ENCODE results near the gene MED29. TPM values are rescaled to one million over a fixed set of nuclear protein-coding genes. Genes with fewer than 3 reads are reported as not detected.

MED29 gene
- total and polyA plus RNA-seq, 2 of the 13 experiments (the other 11 are each of a cell fraction or from before 2014, with no cell fraction given), result 14.0 to 19.7 TPM

DNA sequence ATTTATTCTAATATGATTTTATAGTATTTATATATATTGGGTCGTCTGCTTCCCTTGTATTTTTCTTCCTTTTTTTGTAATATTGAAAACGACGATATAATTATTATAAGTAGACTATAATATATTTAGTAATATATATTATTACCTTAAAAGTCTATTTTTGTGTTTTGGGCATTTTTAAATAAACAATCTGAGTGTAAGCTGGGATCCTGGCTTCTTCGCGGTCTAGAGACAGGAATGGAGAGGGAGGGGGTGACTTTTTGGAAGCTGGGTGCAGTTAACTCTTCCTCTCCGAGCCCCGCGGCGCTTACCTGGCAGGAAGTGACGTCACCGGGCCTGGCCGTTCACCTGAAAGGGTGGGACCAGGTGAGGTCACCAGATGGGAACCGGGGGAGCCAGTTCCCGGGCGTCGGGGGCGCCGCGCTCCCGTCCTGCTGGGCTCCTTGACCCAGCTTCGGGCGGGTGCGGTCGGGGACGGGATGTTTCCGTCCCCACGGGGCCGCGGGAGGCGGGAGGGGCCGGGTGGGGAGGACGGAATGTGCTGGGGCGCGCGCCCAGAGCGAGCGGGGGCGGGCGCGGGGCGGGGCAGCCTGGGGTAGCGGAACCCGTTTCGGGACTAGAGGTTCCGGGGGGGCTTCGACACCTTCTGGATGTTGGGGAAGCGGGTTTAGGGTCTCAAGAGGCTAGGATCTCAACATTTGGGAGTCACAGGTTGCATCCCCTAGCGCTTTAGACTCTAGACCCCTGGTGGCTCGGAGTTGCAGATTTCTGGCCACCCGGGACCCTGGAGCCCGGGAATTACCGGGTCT lies 18.2 kb downstream of the MED29 start (continued):
- TF ChIP-seq ATF7 (IDR thresholded peaks at IDR 0.05) (peak; percentile 97), ATF7 (CRISPR knock-in tag; IDR thresholded peaks at IDR 0.05) (peak; percentile 87), DRAP1 (CRISPR knock-in tag; IDR thresholded peaks at IDR 0.05) (peak; percentile 40; the same call in 1 of the 2 replicates), ELF1 (CRISPR knock-in tag; IDR thresholded peaks at IDR 0.05) (peak; percentile 23; the same call in 1 of the 2 replicates), ZNF816 (CRISPR knock-in tag; IDR thresholded peaks at IDR 0.05; ENCODE audit: borderline replicate concordance) (no peak), HMG20B (CRISPR knock-in tag; conservative IDR thresholded peaks at IDR 0.05) (no peak), IRF2 (CRISPR knock-in tag; IDR thresholded peaks at IDR 0.05) (no peak), ZNF121 (CRISPR knock-in tag; IDR thresholded peaks at IDR 0.05) (no peak), ZNF224 (CRISPR knock-in tag; IDR thresholded peaks at IDR 0.05) (no peak), KDM3A (CRISPR knock-in tag; IDR thresholded peaks at IDR 0.05; ENCODE audit: low read depth) (peak; percentile 26; the same call in 1 of the 2 replicates), ZNF747 (CRISPR knock-in tag; IDR thresholded peaks at IDR 0.05; ENCODE audit: borderline replicate concordance) (no peak), DBP (CRISPR knock-in tag; IDR thresholded peaks at IDR 0.05; ENCODE audit: not compliant biosample characterization) (peak; percentile 7), SP140L (CRISPR knock-in tag; IDR thresholded peaks at IDR 0.05; ENCODE audit: borderline replicate concordance) (no peak), SAP130 (CRISPR knock-in tag; IDR thresholded peaks at IDR 0.05; ENCODE audit: low read depth) (no peak), POLR2AphosphoS2 (IDR thresholded peaks at IDR 0.05; ENCODE audit: low read depth, low read length) (no peak; the same call in 1 of the 2 replicates), ZNF546 (CRISPR knock-in tag; conservative IDR thresholded peaks at IDR 0.05) (no peak)
- TF ChIP-seq, protein P1, sequence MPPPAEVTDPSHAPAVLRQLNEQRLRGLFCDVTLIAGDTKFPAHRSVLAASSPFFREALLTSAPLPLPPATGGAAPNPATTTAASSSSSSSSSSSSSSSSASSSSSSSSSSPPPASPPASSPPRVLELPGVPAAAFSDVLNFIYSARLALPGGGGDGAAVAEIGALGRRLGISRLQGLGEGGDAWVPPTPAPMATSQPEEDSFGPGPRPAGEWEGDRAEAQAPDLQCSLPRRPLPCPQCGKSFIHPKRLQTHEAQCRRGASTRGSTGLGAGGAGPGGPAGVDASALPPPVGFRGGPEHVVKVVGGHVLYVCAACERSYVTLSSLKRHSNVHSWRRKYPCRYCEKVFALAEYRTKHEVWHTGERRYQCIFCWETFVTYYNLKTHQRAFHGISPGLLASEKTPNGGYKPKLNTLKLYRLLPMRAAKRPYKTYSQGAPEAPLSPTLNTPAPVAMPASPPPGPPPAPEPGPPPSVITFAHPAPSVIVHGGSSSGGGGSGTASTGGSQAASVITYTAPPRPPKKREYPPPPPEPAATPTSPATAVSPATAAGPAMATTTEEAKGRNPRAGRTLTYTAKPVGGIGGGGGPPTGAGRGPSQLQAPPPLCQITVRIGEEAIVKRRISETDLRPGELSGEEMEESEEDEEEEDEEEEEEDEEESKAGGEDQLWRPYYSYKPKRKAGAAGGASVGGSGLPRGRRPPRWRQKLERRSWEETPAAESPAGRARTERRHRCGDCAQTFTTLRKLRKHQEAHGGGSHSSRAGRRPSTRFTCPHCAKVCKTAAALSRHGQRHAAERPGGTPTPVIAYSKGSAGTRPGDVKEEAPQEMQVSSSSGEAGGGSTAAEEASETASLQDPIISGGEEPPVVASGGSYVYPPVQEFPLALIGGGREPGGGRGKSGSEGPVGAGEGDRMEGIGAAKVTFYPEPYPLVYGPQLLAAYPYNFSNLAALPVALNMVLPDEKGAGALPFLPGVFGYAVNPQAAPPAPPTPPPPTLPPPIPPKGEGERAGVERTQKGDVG (CRISPR knock-in tag; IDR thresholded peaks at IDR 0.05; ENCODE audit: borderline replicate concordance), result no peak
- TF ChIP-seq, protein P2, sequence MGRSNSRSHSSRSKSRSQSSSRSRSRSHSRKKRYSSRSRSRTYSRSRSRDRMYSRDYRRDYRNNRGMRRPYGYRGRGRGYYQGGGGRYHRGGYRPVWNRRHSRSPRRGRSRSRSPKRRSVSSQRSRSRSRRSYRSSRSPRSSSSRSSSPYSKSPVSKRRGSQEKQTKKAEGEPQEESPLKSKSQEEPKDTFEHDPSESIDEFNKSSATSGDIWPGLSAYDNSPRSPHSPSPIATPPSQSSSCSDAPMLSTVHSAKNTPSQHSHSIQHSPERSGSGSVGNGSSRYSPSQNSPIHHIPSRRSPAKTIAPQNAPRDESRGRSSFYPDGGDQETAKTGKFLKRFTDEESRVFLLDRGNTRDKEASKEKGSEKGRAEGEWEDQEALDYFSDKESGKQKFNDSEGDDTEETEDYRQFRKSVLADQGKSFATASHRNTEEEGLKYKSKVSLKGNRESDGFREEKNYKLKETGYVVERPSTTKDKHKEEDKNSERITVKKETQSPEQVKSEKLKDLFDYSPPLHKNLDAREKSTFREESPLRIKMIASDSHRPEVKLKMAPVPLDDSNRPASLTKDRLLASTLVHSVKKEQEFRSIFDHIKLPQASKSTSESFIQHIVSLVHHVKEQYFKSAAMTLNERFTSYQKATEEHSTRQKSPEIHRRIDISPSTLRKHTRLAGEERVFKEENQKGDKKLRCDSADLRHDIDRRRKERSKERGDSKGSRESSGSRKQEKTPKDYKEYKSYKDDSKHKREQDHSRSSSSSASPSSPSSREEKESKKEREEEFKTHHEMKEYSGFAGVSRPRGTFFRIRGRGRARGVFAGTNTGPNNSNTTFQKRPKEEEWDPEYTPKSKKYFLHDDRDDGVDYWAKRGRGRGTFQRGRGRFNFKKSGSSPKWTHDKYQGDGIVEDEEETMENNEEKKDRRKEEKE (IDR thresholded peaks at IDR 0.05), result no peak
- TF ChIP-seq, protein P3, sequence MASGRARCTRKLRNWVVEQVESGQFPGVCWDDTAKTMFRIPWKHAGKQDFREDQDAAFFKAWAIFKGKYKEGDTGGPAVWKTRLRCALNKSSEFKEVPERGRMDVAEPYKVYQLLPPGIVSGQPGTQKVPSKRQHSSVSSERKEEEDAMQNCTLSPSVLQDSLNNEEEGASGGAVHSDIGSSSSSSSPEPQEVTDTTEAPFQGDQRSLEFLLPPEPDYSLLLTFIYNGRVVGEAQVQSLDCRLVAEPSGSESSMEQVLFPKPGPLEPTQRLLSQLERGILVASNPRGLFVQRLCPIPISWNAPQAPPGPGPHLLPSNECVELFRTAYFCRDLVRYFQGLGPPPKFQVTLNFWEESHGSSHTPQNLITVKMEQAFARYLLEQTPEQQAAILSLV (CRISPR knock-in tag; IDR thresholded peaks at IDR 0.05; ENCODE audit: borderline replicate concordance), result peak; percentile 31; the same call in 1 of the 2 replicates
- TF ChIP-seq, protein P4, sequence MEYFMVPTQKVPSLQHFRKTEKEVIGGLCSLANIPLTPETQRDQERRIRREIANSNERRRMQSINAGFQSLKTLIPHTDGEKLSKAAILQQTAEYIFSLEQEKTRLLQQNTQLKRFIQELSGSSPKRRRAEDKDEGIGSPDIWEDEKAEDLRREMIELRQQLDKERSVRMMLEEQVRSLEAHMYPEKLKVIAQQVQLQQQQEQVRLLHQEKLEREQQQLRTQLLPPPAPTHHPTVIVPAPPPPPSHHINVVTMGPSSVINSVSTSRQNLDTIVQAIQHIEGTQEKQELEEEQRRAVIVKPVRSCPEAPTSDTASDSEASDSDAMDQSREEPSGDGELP (IDR thresholded peaks at IDR 0.05; ENCODE audit: borderline replicate concordance, low read depth), result peak; percentile 42; the same call in 1 of the 2 replicates

All from HepG2 (cell line).